ENCODE data around the gene USP40.

USP40 gene

GRCh38 chr2:233433794-233434193 lies 132.8 kb downstream of the USP40 start:
- POLR2A ChIA-PET: no interaction called here
- TF ChIP-seq SP1 (IDR thresholded peaks at IDR 0.05) (no peak), HDGF (IDR thresholded peaks at IDR 0.05; ENCODE audit: borderline replicate concordance) (no peak), PKNOX1 (IDR thresholded peaks at IDR 0.05) (no peak), FOXA1 (IDR thresholded peaks at IDR 0.05) (no peak), FOXM1 (IDR thresholded peaks at IDR 0.05; ENCODE audit: borderline replicate concordance) (no peak), ELF4 (IDR thresholded peaks at IDR 0.05) (no peak), L3MBTL2 (conservative IDR thresholded peaks at IDR 0.05) (no peak), ARNT (IDR thresholded peaks at IDR 0.05) (no peak), CTBP1 (IDR thresholded peaks at IDR 0.05; ENCODE audit: borderline replicate concordance) (no peak), TARDBP (IDR thresholded peaks at IDR 0.05) (no peak), SUZ12 (IDR thresholded peaks at IDR 0.05) (no peak), LEF1 (IDR thresholded peaks at IDR 0.05; ENCODE audit: borderline replicate concordance) (no peak), NFRKB (IDR thresholded peaks at IDR 0.05) (no peak), ZNF384 (IDR thresholded peaks at IDR 0.05) (no peak)
- no peak for DNase-seq (ENCODE audit: extremely low spot score)
- CTCF ChIA-PET: interaction anchor here (0.7 to 1.5 kb wide), 2 partner anchors 9 to 387 kb away, joined by 3 to 4 read pairs; no protein-coding TSS in a partner anchor

GRCh38 chr2:233433029-233433428 lies 133.6 kb downstream of the USP40 start:
- POLR2A ChIA-PET: no interaction called here
- DNase-seq (ENCODE audit: extremely low spot score): no peak
- CTCF ChIA-PET: no interaction called here
- no peak for TF ChIP-seq ZNF384 (IDR thresholded peaks at IDR 0.05)
- TF ChIP-seq TARDBP (IDR thresholded peaks at IDR 0.05): no peak
- TF ChIP-seq SUZ12 (IDR thresholded peaks at IDR 0.05): no peak
- no peak for TF ChIP-seq SP1 (IDR thresholded peaks at IDR 0.05)
- no peak for TF ChIP-seq BHLHE40 (IDR thresholded peaks at IDR 0.05; ENCODE audit: borderline replicate concordance)
- TF ChIP-seq LEF1 (IDR thresholded peaks at IDR 0.05; ENCODE audit: borderline replicate concordance): no peak
- TF ChIP-seq ELF4 (IDR thresholded peaks at IDR 0.05): no peak
- TF ChIP-seq PKNOX1 (IDR thresholded peaks at IDR 0.05): no peak
- TF ChIP-seq NFRKB (IDR thresholded peaks at IDR 0.05): no peak
- TF ChIP-seq ARNT (IDR thresholded peaks at IDR 0.05): no peak
- no peak for TF ChIP-seq CTBP1 (IDR thresholded peaks at IDR 0.05; ENCODE audit: borderline replicate concordance)
- no peak for TF ChIP-seq FOXM1 (IDR thresholded peaks at IDR 0.05; ENCODE audit: borderline replicate concordance)
- TF ChIP-seq L3MBTL2 (conservative IDR thresholded peaks at IDR 0.05): no peak
- no peak for TF ChIP-seq FOXA1 (IDR thresholded peaks at IDR 0.05)
- TF ChIP-seq FOXK2 (IDR thresholded peaks at IDR 0.05): no peak
- TF ChIP-seq HDGF (IDR thresholded peaks at IDR 0.05; ENCODE audit: borderline replicate concordance): no peak

- POLR2A ChIA-PET: no interaction called here
- TF ChIP-seq ARNT (IDR thresholded peaks at IDR 0.05): no peak
- no peak for TF ChIP-seq FOXM1 (IDR thresholded peaks at IDR 0.05; ENCODE audit: borderline replicate concordance)
- no peak for TF ChIP-seq SP1 (IDR thresholded peaks at IDR 0.05)
- no peak for TF ChIP-seq BHLHE40 (IDR thresholded peaks at IDR 0.05; ENCODE audit: borderline replicate concordance)
- TF ChIP-seq LEF1 (IDR thresholded peaks at IDR 0.05; ENCODE audit: borderline replicate concordance): no peak
- no peak for TF ChIP-seq SUZ12 (IDR thresholded peaks at IDR 0.05)
- TF ChIP-seq NFRKB (IDR thresholded peaks at IDR 0.05): no peak
- no peak for TF ChIP-seq PKNOX1 (IDR thresholded peaks at IDR 0.05)
- no peak for TF ChIP-seq FOXK2 (IDR thresholded peaks at IDR 0.05)
- no peak for TF ChIP-seq CTBP1 (IDR thresholded peaks at IDR 0.05; ENCODE audit: borderline replicate concordance)
- CTCF ChIA-PET: no interaction called here
- no peak for DNase-seq (ENCODE audit: extremely low spot score)
These were observed 135.9 kb downstream of the USP40 start for GRCh38 chr2:233430651-233431050.

- TF ChIP-seq FOXA1 (IDR thresholded peaks at IDR 0.05) (no peak), BHLHE40 (IDR thresholded peaks at IDR 0.05; ENCODE audit: borderline replicate concordance) (no peak), ELF4 (IDR thresholded peaks at IDR 0.05) (no peak), L3MBTL2 (conservative IDR thresholded peaks at IDR 0.05) (no peak), TARDBP (IDR thresholded peaks at IDR 0.05) (no peak), FOXM1 (IDR thresholded peaks at IDR 0.05; ENCODE audit: borderline replicate concordance) (no peak), NFRKB (IDR thresholded peaks at IDR 0.05) (no peak), FOXK2 (IDR thresholded peaks at IDR 0.05) (no peak), ARNT (IDR thresholded peaks at IDR 0.05) (no peak), HDGF (IDR thresholded peaks at IDR 0.05; ENCODE audit: borderline replicate concordance) (no peak), CTBP1 (IDR thresholded peaks at IDR 0.05; ENCODE audit: borderline replicate concordance) (no peak), LEF1 (IDR thresholded peaks at IDR 0.05; ENCODE audit: borderline replicate concordance) (no peak), PKNOX1 (IDR thresholded peaks at IDR 0.05) (no peak), SUZ12 (IDR thresholded peaks at IDR 0.05) (no peak), ZNF384 (IDR thresholded peaks at IDR 0.05) (no peak), SP1 (IDR thresholded peaks at IDR 0.05) (no peak)
- ChIA-PET POLR2A (no interaction called here), CTCF (no interaction called here)
- no peak for DNase-seq (ENCODE audit: extremely low spot score)
These were observed 136.5 kb downstream of the USP40 start for GRCh38 chr2:233430081-233430480.

- TF ChIP-seq CTBP1 (IDR thresholded peaks at IDR 0.05; ENCODE audit: borderline replicate concordance) (no peak), NFRKB (IDR thresholded peaks at IDR 0.05) (no peak), SP1 (IDR thresholded peaks at IDR 0.05) (no peak), LEF1 (IDR thresholded peaks at IDR 0.05; ENCODE audit: borderline replicate concordance) (no peak), L3MBTL2 (conservative IDR thresholded peaks at IDR 0.05) (no peak), SUZ12 (IDR thresholded peaks at IDR 0.05) (no peak)
- ChIA-PET CTCF (no interaction called here), POLR2A (no interaction called here)
- no peak for DNase-seq (ENCODE audit: extremely low spot score)
These were observed 137.2 kb downstream of the USP40 start for GRCh38 chr2:233429175-233429897.

All from HEK293T (cell line).